ENCODE measurements around the gene SMIM17. TPM values are rescaled to one million over a fixed set of nuclear protein-coding genes. Genes with fewer than 3 reads are reported as not detected.

Gene SMIM17
- total RNA-seq, 1 experiment from 2014 or later: 0.28 TPM

DNA sequence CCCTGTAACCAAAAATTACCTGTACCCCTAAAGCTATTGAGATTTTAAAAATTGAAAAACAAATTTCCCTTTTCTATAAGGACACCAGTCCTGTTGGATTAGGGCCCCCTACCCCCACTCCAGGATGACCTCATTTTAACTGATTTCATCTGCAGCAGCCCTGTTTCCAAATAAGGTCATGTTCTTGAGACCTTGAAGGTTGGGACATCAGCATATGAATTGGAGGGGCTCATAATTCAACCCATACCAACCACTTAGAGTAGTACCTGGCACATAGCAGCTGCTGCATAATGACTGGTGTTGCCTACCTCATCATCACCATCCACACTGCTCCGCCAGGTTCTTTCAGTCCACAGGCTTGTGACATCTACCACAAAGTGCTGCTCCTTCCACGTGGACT, 30.2 kb upstream of the SMIM17 start:
- H3K4me3 Mint-ChIP-seq: no peak overlapping the region
- Histone ChIP-seq H3K27ac (ENCODE audit: insufficient read length, low read depth, low read length) (no peak overlapping the region), H3K4me1 (ENCODE audit: insufficient read depth, low read length) (no peaks in the 10 kb centered on the region), H2BK15ac (ENCODE audit: low read depth, low read length) (no peak overlapping the region), H4K91ac (ENCODE audit: insufficient read length, low read depth, low read length) (no peak overlapping the region), H3K4me2 (ENCODE audit: insufficient read depth, insufficient read length, low read length) (no peak overlapping the region), H4K5ac (ENCODE audit: insufficient read length, low read depth, low read length) (no peak overlapping the region), H3K18ac (ENCODE audit: insufficient read length, low read depth, low read length) (no peak overlapping the region), H3T11ph (ENCODE audit: low read length) (no peak overlapping the region), H3K23me2 (ENCODE audit: insufficient read length, low read depth, low read length, poor library complexity, severe bottlenecking) (no peaks in the 10 kb centered on the region), H2AK5ac (ENCODE audit: insufficient read length, low read length) (no peak overlapping the region), H3K79me1 (ENCODE audit: insufficient read depth, low read depth, low read length, poor library complexity, severe bottlenecking) (no peaks in the 10 kb centered on the region), H2BK5ac (ENCODE audit: insufficient read length, low read length) (no peak overlapping the region), H4K8ac (replicated peaks; ENCODE audit: insufficient read length, low read depth, low read length) (no peak overlapping the region), H2BK120ac (ENCODE audit: low read depth, low read length, poor library complexity, severe bottlenecking) (no peak overlapping the region), H2BK12ac (ENCODE audit: insufficient read length, low read depth, low read length) (no peak overlapping the region), H3K27me3 (ENCODE audit: insufficient read depth, low read length) (no peaks in the 10 kb centered on the region), H2BK20ac (ENCODE audit: low read depth, low read length, poor library complexity, severe bottlenecking) (no peak overlapping the region), H2AFZ (ENCODE audit: low read length) (no peak overlapping the region), H3K4ac (ENCODE audit: low read depth, low read length) (no peak overlapping the region), H3K14ac (ENCODE audit: insufficient read depth, low read length) (no peak overlapping the region), H3K56ac (ENCODE audit: insufficient read length, low read depth, low read length) (no peak overlapping the region), H3K23ac (ENCODE audit: insufficient read length, low read depth, low read length) (no peak overlapping the region), H3K9ac (ENCODE audit: extremely low read depth, insufficient read length, low read length) (no peak overlapping the region), H3K9me3 (ENCODE audit: control insufficient read depth, low read depth, low read length) (peaks cover 17% of the 10 kb centered on the region), H3K79me2 (ENCODE audit: insufficient read depth, low read length) (peaks cover 3% of the 10 kb centered on the region; the same call in 1 of the 2 replicates), H4K20me1 (ENCODE audit: control insufficient read depth, insufficient read depth, insufficient read length) (no peaks in the 10 kb centered on the region)
- H3K27me3 Mint-ChIP-seq (ENCODE audit: low read depth): peaks cover 1% of the 10 kb centered on the region
- H3K9me3 Mint-ChIP-seq: peaks cover 97 to 100% of the 10 kb centered on the region in 2 experiments
- TF ChIP-seq, protein P1, sequence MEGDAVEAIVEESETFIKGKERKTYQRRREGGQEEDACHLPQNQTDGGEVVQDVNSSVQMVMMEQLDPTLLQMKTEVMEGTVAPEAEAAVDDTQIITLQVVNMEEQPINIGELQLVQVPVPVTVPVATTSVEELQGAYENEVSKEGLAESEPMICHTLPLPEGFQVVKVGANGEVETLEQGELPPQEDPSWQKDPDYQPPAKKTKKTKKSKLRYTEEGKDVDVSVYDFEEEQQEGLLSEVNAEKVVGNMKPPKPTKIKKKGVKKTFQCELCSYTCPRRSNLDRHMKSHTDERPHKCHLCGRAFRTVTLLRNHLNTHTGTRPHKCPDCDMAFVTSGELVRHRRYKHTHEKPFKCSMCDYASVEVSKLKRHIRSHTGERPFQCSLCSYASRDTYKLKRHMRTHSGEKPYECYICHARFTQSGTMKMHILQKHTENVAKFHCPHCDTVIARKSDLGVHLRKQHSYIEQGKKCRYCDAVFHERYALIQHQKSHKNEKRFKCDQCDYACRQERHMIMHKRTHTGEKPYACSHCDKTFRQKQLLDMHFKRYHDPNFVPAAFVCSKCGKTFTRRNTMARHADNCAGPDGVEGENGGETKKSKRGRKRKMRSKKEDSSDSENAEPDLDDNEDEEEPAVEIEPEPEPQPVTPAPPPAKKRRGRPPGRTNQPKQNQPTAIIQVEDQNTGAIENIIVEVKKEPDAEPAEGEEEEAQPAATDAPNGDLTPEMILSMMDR (conservative IDR thresholded peaks at IDR 0.05): no peak
- no peak overlapping the region for H3K27ac Mint-ChIP-seq
- WGBS (ENCODE audit: extremely low coverage, insufficient read length, low lambda C conversion rate): no CpG with 5 or more reads among the region's 2 CpGs
- DNase-seq: no peak
- no peaks in the 10 kb centered on the region for H3K4me1 Mint-ChIP-seq
- H3K36me3 Mint-ChIP-seq (ENCODE audit: insufficient read depth in 1 of 3, low read depth in 3 of 3): peaks cover 78 to 91% (median 84%) of the 10 kb centered on the region in 3 experiments
